GM18519 (cell line): Measurements from ENCODE around the gene IL22.
"Not testable (repeated sequence)": the region's sequence is repeated elsewhere in the genome, so short reads cannot be mapped to it uniquely, and the experiment has no call there.

ENCODE experiments used
- ATAC-seq: cut with Tn5 transposase; IDR thresholded peaks from one replicate; pipeline ENCODE4 v1.9.1; 2021; ENCODE audit warnings: mild to moderate bottlenecking, moderate library complexity; ENCODE audit not compliant: unreplicated experiment, low FRiP score

The IL22 gene

GRCh38 chr12:68231691-68232090 is 21.7 kb downstream of the IL22 start:
- ATAC-seq, result no peak

DNA sequence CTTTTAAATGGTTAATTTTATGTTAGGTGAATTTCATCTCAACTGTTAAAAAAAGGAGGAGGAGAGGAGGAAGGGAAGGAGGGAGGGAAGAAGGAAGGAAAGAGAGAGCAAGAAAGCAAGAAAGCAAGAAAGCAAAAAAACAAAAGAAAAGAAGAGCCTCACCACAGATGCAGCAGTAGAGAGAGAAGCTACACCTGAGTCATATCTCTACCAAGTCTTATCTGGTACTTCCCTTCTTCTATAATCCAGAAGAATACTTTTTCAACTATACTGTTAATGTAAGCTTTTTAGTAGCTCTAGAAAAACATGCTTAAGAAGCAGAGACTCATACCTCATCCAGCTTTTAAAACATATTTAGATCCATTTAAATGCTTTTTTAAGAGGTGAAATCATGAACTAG is 22.2 kb downstream of the IL22 start:
- ATAC-seq, result peak; percentile 67

DNA sequence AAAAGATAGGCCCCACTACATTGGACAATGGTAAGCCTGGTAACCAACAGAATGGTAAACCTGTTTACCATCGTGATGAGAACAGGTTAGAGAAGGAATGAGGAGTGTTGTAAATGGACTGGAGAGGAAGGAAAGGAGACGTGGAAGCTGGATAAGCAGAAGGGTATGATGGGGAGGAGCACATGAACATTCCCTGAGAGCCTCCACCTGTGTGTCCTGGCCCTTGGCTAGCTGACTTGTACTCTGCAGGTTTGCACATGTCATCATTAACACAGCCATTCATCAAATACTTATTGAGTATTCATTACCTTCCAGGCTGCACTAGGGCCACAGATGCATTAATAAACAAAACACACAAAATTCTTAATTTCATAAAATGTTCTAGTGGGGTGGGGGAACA is 23.4 kb downstream of the IL22 start:
- ATAC-seq, result no peak

DNA sequence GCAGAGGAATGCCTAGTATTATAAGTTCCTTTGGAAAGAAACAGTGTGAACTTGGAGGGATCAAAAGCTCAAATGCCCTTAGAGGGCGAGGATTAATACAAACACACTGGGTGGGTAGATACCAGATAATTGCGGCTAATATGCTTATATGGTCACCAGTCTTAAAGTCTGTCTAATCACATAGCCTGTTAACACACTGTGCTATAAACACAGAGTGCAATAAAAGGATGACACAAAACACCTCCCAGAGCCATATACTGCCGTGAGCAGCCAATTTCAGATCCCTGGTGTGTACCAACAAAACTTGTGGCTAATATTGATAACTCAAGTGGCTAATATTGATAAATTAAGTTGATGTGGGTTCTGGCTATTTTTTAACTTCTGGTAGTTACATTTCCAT is 26.0 kb downstream of the IL22 start:
- no peak for ATAC-seq

GRCh38 chr12:68225576-68226476 is 27.6 kb downstream of the IL22 start, which contains the start of gene IL26:
Gene IL26 (minus strand): TSS chr12:68225810. CDS start chr12:68225756, 54 bp downstream.
- ATAC-seq, result no peak

DNA sequence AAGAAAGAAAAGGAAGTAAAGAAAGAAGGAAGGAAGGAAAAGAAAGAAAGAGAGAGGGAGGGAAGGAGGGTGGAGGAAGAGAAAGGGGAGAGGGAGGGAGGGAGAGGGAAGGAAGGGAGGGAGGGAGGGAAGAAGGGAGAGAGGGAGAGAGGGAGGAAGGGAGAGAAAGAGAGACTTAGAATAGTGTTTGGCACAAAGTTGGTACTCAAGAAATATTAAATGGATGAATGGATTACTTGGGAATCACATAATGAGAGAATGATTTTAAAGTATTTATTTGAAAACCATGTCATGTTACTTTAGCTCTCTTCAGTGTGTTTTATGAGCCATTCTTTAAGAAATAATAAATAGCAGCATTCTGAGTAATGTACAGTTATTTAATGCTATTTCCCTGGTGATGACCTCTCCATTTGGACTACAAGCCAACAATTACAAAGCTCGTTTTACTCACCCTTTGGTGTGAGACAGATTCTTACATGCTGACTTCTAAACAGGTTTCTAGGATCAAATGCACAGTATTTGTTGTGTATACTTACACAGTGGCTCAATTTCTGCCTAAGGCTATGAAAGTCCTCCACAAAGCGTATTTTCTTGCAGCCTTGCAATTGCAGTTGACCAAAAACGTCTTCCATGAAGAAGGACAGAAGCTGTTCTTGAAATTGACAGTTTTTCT is 28.7 kb downstream of the IL22 start:
- ATAC-seq, result no peak

GRCh38 chr12:68223067-68223747 is 30.2 kb downstream of the IL22 start:
- peak; percentile 47 for ATAC-seq

- no peak for ATAC-seq
These were observed 31.1 kb downstream of the IL22 start for GRCh38 chr12:68222326-68222725.

DNA sequence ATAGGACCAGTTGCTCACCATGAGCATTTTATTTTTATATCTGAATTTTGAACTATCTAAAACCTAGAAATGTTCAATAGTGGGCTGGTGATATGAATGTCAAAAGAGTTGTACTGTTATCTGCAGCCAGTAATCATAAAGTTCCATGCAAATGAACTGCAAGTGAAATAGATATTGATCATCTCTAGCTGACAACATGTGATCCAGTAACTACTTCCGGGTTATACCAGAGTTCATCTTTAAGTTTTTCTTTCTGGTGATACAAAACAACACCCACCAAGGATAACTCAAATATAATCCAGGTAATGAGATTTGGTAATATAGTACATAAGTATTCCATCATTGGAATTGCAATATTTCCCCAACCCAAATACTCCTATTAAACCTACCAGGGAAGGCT is 31.9 kb downstream of the IL22 start:
- no peak for ATAC-seq

- ATAC-seq, result no peak
These were observed 42.5 kb downstream of the IL22 start for GRCh38 chr12:68210875-68211274.

- ATAC-seq, result not testable (repeated sequence)
These were observed 44.2 kb downstream of the IL22 start for GRCh38 chr12:68209048-68209728.

GRCh38 chr12:68207276-68207675 is 46.1 kb downstream of the IL22 start:
- no peak for ATAC-seq

DNA sequence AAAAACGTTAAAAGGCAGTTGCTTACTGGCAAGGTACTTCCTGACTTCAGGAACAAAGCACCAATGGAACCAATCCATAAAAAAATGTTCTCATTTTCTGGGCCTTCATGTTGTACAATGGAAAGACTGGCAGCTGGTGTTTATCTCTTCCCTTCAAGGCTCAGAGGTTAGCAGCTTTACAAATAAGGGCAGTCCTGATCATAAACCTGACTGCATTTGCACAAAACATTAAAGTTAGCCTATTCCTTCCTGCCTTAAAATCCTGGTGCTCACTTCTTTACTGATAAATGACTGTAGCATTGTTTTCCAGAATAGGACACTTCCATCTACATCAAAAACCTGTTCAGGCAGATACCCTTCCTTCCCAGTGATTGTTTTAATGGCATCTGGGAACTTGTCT is 47.0 kb downstream of the IL22 start:
- no peak for ATAC-seq

DNA sequence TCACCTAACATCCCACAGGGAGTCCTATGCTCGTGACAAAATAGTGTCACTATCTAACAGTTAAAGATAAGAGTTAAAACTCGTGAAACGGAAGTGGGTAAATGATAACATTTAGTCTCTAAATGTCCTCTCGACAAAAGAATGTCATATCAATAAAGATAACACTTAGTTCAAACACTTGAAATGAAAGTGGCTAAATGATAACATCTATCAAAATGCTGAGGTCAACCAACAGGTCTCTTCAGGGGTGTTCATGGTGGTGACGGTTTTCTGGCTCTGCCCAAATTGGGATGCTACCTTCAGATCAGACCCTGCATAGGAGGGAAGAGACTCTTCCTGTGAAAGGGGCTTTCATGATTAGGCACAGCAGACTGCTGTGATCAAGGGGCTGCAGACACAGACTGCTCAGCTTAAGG is 49.9 kb downstream of the IL22 start:
- no peak for ATAC-seq

DNA sequence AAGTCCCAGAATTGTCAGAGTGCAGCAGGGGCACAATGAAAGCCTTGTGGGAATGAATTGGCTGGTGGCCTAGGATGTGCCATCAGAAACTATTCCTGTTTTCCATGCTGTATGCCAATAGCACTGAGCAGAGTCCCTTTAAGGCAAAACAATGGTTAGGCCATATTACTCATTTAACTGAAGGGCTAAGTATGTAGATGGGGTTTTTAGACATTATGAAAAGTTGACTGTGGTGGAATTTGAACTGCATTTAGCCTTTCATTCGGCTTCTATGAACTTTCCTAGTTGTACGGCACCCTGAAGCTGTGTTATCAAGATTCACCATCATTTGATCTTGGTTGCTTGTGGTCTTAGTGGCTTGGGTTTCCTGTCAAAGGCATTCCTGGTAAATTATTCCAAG is 52.5 kb downstream of the IL22 start:
- ATAC-seq, result no peak

DNA sequence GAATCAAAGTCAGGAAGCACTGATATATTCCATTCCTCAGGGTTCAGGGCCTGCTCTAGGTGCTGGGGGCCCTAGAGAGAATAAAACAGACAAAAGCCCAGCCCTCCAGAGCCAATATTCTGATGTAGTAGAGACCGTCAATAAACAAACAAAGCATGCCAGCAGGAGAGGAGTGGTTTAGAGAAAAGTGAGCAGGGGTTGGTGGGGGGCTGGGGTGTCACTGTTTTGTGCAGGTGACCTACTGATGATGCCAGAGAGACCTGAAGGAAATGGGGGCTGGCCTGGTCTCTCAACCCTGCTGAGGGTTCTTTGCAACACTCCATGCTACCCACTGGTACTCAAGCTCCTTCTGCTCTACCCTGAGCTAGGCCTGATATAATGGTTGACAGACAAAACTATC is 54.3 kb downstream of the IL22 start:
- ATAC-seq, result no peak

DNA sequence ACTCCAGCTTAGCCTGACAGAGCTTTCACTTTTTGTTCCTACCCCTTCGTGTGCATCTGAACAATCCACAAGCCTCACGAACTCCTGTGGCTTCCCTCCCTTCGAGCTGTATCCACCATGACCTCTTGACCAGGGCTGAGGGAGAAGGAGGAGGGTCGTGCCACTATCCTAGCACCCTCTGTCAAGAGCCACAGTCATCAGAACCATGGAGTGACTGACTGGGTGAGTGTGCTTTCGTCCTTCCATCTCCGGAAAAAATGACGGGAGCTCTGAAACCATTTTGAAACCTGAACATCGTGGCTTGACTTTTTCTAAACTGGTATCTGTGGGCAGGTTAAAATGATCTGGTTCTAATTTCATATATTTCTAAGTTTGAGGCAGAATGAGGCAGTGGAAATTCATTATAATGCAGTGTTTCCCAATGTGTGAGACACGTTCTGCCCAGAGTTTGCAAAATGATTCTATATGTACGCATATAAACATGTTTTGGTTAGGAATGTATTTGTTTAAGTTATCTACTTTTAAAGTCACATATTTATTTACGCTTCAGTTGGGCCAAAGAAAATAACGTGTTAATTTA is 54.8 kb downstream of the IL22 start:
- no peak for ATAC-seq
